KMS-11 (cell line): ENCODE measurements around the gene THUMPD3.

Experiments
- H2AFZ ChIP-seq: fragments of 200-600 bp; sonication (generic); 2 replicates; pipeline ENCODE4 v1.6.1; 2016; ENCODE audit warnings: antibody characterized with exemption, mixed run types, low read depth
- H3K27ac ChIP-seq: fragments of 200-600 bp; sonication (generic); 2 replicates; pipeline ENCODE4 v1.6.1; 2016; ENCODE audit warnings: mild to moderate bottlenecking, mixed run types
- H3K27me3 ChIP-seq: fragments of 200-600 bp; sonication (generic); 2 replicates; pipeline ENCODE4 v1.6.1; 2017; ENCODE audit warnings: mild to moderate bottlenecking, low read depth, mixed run types, moderate library complexity; ENCODE audit not compliant: insufficient read depth
- H3K36me3 ChIP-seq: fragments of 200-600 bp; sonication (generic); 2 replicates; pipeline ENCODE4 v1.6.1; 2017; ENCODE audit warnings: mild to moderate bottlenecking, mixed run types; ENCODE audit not compliant: insufficient read depth
- H3K4me1 ChIP-seq: fragments of 200-600 bp; sonication (generic); 2 replicates; pipeline ENCODE4 v1.6.1; 2016; ENCODE audit warnings: mild to moderate bottlenecking, low read depth, mixed run types; ENCODE audit not compliant: poor library complexity, severe bottlenecking
- H3K4me2 ChIP-seq: fragments of 200-600 bp; sonication (generic); 2 replicates; pipeline ENCODE4 v1.7.0; 2016; ENCODE audit warnings: mild to moderate bottlenecking, mixed run types
- H3K4me3 ChIP-seq: fragments of 200-600 bp; sonication (generic); IDR thresholded peaks from 2 replicates; pipeline ENCODE4 v1.6.1; 2017; ENCODE audit warnings: low read depth, low read length, mixed read lengths; ENCODE audit not compliant: insufficient read depth
- H3K79me2 ChIP-seq: fragments of 200-600 bp; sonication (generic); 2 replicates; pipeline ENCODE4 v1.6.1; 2016; ENCODE audit warnings: low read depth, mixed run types; ENCODE audit not compliant: insufficient read depth
- H3K9ac ChIP-seq: fragments of 200-600 bp; sonication (generic); 2 replicates; pipeline ENCODE4 v1.6.1; 2016; ENCODE audit warnings: mild to moderate bottlenecking, mixed run types
- H4K20me1 ChIP-seq: fragments of 200-600 bp; sonication (generic); 2 replicates; pipeline ENCODE4 v1.6.1; 2016; ENCODE audit warnings: mild to moderate bottlenecking, mixed run types; ENCODE audit not compliant: insufficient read depth
- TF ChIP-seq, protein P1 (sequence below): fragments of 200-600 bp; sonication (generic); conservative IDR thresholded peaks from 2 replicates; pipeline ENCODE4 v1.6.1; 2017; ENCODE audit warnings: low read depth, mild to moderate bottlenecking, antibody characterized with exemption, low read length, moderate library complexity, mixed read lengths

Gene THUMPD3

GRCh38 chr3:9406856-9407626, 44.2 kb downstream of the THUMPD3 start:
- Histone ChIP-seq H3K36me3 (no peaks in the 10 kb centered on the region), H3K27ac (no peak overlapping the region), H2AFZ (no peak overlapping the region), H4K20me1 (peaks cover 40% of the 10 kb centered on the region), H3K9ac (no peak overlapping the region), H3K4me1 (peaks cover 55% of the 10 kb centered on the region), H3K27me3 (no peaks in the 10 kb centered on the region), H3K79me2 (peaks cover 99% of the 10 kb centered on the region), H3K4me2 (no peak overlapping the region), H3K4me3 (no peak overlapping the region)
- TF ChIP-seq, protein P1, sequence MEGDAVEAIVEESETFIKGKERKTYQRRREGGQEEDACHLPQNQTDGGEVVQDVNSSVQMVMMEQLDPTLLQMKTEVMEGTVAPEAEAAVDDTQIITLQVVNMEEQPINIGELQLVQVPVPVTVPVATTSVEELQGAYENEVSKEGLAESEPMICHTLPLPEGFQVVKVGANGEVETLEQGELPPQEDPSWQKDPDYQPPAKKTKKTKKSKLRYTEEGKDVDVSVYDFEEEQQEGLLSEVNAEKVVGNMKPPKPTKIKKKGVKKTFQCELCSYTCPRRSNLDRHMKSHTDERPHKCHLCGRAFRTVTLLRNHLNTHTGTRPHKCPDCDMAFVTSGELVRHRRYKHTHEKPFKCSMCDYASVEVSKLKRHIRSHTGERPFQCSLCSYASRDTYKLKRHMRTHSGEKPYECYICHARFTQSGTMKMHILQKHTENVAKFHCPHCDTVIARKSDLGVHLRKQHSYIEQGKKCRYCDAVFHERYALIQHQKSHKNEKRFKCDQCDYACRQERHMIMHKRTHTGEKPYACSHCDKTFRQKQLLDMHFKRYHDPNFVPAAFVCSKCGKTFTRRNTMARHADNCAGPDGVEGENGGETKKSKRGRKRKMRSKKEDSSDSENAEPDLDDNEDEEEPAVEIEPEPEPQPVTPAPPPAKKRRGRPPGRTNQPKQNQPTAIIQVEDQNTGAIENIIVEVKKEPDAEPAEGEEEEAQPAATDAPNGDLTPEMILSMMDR, result no peak

DNA sequence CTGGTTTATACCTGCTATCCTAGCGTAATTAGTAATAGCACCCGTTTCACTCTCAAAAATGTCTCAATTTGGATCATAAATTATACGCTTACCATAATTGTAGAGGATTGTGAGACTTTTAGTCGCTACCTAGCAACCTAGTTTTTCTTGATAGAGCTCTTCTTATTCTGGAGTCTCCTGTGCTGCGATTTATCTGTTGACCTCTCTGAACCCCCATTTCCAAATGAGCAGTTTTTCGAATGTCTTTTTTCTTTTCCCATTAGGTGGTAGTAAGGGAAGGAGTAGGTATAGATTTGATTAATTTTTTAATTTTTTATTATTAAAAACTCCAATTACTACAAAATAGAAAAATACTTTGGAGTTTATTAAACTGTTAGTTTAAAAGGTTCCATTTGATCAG, 45.2 kb downstream of the THUMPD3 start:
- TF ChIP-seq, protein P1, result no peak

GRCh38 chr3:9408546-9408945, 45.7 kb downstream of the THUMPD3 start:
- no peak overlapping the region for H3K27ac ChIP-seq
- H4K20me1 ChIP-seq, result peaks cover 34% of the 10 kb centered on the region
- H3K4me1 ChIP-seq, result peaks cover 41% of the 10 kb centered on the region
- no peak overlapping the region for H2AFZ ChIP-seq
- no peaks in the 10 kb centered on the region for H3K36me3 ChIP-seq
- no peak overlapping the region for H3K4me3 ChIP-seq
- no peak overlapping the region for H3K9ac ChIP-seq
- H3K79me2 ChIP-seq, result peaks cover 99% of the 10 kb centered on the region
- H3K27me3 ChIP-seq, result no peaks in the 10 kb centered on the region
- TF ChIP-seq, protein P1, result no peak
- no peak overlapping the region for H3K4me2 ChIP-seq

More for the DNA sequence above, 45.2 kb downstream of the THUMPD3 start:
- no peak overlapping the region for H3K27ac ChIP-seq
- peaks cover 37% of the 10 kb centered on the region for H4K20me1 ChIP-seq
- H3K4me2 ChIP-seq, result no peak overlapping the region
- no peak overlapping the region for H3K4me3 ChIP-seq
- peaks cover 99% of the 10 kb centered on the region for H3K79me2 ChIP-seq
- no peaks in the 10 kb centered on the region for H3K27me3 ChIP-seq
- H3K4me1 ChIP-seq, result peaks cover 46% of the 10 kb centered on the region
- no peak overlapping the region for H2AFZ ChIP-seq
- H3K36me3 ChIP-seq, result no peaks in the 10 kb centered on the region
- no peak overlapping the region for H3K9ac ChIP-seq

DNA sequence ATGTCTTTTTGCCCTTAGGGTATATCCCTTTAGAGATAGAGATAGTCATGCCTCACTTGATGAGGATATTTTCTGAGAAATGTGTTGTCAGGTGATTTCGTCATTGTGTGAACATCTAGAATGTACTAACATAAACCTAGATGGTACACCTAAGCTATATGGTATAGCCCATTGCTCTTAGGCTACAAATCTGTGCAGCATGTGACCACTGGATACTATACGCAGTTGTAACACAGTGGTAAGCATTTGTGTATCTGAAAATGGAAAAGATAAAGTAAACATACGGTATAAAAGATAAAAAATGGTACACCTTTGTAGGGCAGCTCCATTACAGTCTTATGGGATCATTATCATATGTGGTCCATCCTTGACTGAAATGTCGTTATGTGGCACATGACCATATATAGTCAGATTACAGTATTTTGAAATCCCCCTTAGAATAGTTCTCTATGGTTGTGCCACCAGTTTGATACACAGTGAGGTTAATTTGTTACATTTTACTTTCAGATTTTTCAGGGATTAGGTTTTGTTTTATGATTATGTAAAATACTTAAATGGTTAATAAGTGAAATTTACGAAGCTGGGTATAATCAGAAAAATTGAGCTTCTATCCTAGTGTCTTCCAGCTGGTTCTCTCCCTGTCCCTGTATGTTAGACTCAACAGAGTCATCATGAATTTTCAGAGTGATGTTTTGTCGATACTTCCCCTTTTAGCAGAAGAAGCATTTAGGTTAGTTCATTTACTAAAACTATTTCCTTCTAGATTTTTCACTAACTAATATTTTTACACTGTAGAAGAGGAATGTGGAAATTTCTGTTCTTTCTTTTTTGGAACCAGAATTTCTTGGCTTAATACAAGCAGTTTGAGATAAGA, 47.4 kb downstream of the THUMPD3 start:
- Histone ChIP-seq H3K36me3 (no peaks in the 10 kb centered on the region), H3K79me2 (peaks cover 99% of the 10 kb centered on the region), H3K27ac (no peak overlapping the region), H3K9ac (no peak overlapping the region), H3K4me2 (no peak overlapping the region), H3K4me1 (peaks cover 25% of the 10 kb centered on the region), H3K27me3 (no peaks in the 10 kb centered on the region), H2AFZ (no peak overlapping the region), H4K20me1 (peaks cover 18% of the 10 kb centered on the region; the same call in 1 of the 2 replicates), H3K4me3 (no peak overlapping the region)
- TF ChIP-seq, protein P1, result no peak
